Epidermal melanocyte (primary cell): ENCODE results near the gene PLEKHG3.
A peak's percentile ranks its signal among the peaks of the same experiment; 100 is the strongest.

Experiments used
- DNase-seq: peaks from one replicate; pipeline ENCODE4 v3.0.0; 2011; ENCODE audit warnings: low spot score; ENCODE audit not compliant: insufficient read length

The PLEKHG3 gene

DNA sequence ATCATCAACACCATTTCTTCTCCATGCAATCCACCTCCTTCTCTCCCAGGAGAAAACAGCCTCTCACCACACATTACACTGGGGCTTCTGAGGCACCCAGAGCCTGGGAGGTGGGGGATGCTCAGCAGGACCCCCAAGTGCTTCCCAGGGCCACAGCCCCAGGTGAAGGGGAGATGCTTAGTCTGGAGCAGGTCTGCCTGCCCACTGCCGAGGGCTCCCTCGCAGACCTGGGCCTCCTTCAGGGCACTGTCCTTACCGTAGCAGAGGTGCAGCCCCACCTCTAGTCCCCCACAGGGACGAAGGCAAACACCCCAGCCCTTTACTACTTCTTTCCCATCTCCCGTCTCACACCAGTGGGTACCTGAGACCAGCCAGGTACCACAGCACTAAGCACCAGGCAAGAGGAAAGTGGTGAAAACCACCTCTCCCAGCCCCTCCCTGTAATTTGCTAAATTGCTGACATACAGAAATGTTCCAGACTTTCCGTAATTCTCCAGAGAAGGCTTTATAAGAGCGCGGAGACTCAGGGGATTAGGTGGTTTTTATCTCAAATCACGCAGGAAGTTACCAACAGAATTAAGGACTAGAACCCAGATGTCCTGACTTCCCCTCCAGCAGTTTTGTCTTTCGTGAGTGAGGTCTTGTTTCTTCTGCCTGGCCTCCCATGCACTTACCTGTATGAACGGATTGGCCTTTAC, 59.0 kb downstream of the PLEKHG3 start:
- DNase-seq = no peak

DNA sequence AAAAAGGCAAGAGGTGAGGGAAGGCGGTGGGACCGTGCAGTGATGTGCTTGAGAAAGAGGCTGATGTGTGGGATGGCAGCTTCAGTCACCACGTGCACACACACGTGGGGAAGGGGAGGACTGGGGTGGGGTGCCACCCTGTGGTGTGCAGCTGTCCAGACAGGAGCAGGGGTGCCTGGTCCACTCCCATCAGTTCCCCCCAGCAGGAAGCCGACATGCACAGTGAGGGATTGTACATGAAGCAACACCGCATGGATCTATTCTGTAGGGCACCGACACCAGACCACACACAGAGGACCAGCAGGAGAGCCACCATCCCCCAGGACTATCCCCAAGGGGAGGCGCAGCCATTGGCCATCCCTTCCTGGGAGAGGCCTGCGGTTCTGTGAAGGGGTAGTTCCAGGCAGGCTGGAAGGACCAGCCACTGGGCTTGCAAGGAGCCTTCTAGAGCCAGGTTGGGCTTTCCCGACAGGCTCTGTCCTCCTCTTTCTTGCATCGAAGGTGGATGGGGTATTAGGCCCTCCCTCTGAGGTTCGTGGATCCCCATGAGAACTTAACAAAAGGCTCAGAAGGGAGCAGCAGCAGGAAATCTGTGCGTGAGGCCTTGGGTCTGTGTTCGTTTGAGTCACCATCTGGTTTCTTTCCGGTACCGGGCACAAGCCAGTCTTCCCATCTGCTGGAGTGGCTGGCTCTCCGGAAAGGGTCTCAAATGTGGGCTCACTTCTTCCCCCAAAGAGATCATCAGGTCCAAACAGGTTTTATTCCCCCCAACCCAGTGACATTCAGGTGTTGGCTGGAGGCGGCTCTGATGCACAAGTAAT, 59.8 kb downstream of the PLEKHG3 start:
- DNase-seq = no peak

DNA sequence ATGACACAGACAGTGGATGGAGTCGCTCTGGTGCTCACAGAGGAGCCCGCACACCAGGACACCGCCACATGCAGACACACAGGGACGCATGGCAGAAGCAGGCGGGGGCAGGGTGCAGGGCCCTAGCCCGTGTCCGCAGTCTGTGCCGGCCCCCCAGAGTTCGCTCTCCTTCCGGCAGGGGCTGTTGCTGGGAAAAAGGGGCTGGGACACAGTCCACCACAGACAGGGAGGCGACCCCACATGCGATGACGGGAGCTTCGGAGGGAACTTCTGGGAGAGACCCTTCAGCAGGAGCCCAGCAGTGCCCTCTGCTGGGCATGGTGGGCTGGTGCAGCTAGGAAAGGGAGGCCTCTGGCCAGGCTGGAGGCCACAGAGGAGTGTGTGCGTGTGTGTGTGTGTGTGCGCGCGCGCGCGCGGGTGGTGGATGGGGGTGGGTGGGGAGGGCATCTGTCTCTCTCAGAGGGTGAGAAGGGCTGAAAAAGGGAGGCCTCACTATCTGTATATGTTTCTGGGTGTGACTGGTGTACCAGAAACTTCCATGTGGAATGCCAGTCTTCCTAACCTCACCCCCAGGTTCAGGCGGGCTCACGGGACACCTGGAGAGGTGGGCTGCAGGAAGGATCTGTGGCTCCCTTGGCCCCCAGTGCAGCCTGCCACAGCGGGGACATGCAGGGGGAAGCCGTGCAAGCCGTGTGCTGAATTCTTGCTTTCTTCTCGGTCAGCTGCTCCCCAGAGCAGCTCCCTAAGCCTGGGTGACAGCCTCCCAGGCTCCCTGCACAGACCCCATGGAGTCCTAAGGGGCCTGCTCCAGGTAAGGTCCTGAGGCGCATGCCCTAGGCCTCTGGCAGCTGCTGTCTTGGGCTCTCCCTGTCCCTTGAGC, 60.7 kb downstream of the PLEKHG3 start:
- peak; percentile 83 for DNase-seq

DNA sequence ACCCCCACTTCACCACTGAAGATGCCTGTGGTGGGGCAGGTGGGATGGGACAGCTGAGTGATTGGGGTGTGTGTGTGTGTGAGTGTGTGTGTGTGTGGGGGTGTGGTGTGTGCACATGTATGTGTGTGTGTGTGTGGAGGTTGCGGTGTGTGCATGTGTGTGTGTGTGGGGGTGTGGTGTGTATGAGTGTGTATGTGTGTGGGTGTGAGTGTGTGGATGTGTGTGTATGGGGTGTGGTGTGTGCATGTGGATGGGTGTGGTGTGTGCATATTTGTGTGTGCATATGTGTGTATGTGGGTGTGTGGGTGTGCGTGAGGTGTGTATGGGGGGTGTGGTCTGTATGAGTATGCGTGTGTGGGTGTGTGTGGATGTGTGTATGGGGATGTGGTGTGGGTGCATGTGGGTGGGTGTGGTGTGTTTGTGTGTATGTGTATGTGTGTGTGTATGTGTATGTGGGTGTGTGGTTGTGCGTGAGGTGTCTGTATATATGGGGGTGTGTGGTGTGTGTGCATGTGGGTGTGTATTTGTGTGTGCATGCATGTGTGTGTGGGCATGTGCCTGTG, 61.6 kb downstream of the PLEKHG3 start:
- DNase-seq = no peak

DNA sequence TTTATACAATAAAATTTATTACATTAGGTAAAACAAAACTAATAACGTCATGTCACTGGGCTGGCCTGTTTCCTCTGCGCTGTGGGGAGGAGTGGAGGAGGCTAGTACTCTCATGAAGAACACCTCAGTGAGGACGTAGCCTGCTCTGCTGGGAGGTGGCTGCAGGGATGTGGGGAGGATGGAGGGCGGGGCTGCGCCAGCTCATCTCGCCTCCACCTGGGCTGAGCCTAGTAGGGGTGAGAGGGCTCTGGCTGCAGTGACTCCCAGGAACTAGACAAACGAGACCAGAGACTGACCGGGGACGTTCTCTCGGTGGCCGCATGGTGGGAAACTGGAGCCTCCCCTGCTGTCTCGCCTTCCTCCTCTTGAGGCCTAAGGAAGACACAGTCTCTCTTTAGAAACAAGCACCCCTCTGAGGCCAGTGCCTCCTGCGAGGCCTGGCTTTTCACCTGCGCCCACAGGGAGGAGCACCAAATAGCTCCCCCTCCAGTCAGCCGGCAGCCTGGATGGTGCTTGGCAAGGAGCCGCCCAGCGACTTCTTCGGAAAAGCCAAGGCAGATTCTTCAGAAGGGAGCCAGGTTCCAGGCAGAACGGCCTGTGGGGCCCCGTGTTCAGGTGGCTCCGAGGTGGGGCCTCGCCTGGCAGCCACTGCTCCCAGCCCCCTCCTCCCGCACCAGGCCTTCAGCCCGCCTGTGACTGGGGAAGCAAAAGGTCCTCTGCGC, 62.4 kb downstream of the PLEKHG3 start:
- DNase-seq = no peak

DNA sequence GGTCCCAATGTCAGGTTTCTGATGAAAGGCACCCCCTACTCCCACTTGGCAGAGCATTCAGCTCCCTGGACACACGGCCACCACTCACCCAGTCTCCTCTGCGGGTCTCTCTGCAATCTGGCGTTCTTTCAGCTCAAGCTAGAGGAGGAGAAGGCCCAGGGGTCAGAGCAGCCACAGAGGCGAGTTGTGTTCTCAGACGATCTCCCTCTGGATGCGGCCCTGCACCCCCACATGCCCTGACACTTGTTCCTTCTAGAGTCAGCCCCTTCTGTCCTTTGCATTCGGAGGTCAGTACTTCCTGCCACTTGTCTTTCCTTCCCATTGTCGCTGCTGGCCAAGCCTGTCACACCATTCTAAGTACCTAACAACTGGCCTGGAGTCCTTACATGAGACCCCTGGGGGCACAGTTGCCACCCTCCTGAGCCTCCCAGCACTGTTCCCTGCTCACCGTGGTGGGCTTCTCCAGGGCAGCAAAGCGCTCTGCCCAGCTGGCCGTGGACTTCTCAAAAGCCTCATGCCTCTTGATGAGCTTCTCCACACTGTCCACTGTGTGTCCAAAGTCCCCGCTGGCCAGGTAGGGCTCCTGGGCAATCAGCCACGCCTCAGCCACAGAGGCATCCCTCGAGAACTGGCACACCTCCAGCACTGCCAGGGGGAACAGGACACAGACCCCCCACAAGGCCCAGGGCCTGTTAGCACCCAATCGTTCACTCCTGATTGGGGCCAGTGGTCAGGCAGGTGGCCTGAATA, 63.2 kb downstream of the PLEKHG3 start:
- DNase-seq = no peak

DNA sequence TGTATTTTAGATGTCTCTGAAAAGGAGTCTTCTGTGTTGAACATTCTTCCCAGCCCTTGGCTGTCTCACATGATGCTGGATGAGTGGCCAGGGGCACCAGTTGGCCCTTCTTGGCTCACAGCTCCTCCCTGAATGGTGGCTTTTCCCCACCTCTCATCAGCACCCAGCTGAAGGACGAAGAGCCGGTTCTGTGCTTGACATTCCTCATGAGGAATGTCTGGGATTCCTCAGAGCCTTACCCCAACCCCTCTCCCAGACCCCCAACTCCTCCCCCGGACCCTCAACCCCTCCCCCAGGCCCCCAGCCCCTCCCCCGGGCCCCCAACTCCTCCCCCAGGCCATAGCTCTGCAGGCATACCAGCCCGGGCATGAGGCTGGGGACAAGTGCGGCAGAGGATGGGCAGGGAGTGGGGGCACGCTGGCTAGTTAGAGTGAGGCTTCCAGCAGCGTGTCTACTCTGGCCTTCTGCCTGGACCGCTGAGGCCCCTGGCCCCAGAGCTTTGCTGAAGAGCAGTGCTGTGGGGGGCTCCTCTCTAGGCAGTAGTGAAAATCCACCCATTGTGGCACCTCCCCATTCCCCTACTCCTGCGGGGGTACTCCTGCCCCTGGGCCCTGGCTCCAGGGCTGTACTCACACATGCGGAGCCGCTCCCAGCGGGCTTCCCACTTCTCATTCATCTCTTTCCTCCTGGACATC, 64.3 kb downstream of the PLEKHG3 start:
- DNase-seq = no peak

DNA sequence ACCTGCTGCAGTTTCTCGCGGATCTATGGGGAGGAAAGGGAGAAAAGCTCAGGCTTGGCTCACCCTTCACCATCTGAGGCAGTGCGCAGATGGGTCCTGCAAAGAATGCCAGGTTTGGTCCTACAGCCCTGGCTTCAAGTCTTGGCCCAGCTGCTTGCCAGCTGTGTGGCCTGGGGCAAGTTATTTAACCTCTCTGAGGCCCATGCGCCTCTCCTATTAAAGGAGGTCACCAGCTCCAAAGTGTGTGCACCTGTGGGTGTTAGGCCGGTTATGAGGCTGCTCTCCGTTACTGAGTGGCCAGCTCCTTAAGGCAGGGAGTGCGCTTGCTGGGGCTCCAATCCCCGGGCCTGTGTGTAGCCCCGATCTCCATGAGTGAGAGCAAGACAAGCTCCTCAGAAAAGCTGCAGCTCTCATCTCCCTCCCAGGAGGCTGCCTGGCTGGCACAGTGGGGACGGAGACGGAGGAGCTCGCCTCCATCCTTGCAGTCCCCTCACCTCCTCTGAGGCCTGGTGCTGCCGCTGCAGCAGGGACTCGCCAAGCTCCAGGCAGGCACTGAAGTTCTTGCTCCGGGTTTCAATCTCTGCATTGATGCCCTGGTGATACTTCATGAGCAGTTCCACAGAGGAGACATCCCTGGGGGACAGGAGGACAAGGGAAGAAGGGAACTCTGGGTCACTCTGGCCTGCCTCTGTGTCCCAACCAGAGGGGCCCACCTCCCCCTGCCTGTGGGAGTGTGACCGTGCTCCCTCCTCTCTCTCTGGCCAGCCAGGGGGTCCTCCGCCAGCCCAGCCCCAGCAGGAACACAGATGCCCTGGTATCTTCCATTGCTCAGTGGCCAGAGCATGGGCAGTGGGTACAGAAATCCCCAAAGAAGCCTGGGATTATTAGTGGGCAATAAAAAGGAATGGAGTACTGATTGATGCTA, 65.1 kb downstream of the PLEKHG3 start:
- no peak for DNase-seq

DNA sequence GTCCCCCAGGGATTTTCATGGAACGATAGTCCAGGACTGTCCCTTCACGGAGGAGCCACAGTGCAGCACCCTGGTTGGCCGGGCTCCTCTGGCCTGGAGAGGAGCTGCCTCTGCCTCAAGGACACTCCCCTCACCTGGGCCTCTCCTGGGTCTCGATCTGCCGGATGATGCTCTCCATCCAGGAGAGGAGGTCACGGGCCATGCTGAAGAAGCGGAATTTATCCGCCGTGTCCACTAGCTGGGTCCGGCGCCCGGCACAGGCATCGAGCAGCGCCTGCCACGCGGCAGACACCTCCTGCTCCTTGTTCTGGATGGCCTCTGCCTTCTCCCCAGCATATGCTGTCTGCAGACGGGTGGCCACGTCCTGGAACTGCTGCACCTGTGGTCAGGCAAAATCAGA, 66.5 kb downstream of the PLEKHG3 start:
- DNase-seq = no peak

DNA sequence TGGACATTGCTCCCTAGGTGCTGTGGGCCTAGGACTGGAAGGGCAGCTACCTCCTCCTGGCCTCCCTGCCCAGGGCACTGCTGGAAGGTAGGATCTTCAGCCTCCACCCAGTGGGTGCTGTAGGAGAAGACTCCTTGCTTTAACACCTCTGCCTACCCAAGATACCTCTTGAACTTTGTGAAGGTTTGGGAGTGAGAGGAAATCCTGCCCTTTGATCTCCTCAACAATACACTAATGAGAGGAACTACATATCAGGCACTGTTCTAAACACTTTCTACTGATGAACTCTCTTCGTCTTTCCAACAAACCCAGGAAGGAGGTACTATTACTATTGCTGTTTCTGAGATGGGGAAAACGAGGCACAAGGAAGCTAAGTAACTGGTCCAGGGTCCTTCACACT, 66.9 kb downstream of the PLEKHG3 start:
- DNase-seq = no peak

DNA sequence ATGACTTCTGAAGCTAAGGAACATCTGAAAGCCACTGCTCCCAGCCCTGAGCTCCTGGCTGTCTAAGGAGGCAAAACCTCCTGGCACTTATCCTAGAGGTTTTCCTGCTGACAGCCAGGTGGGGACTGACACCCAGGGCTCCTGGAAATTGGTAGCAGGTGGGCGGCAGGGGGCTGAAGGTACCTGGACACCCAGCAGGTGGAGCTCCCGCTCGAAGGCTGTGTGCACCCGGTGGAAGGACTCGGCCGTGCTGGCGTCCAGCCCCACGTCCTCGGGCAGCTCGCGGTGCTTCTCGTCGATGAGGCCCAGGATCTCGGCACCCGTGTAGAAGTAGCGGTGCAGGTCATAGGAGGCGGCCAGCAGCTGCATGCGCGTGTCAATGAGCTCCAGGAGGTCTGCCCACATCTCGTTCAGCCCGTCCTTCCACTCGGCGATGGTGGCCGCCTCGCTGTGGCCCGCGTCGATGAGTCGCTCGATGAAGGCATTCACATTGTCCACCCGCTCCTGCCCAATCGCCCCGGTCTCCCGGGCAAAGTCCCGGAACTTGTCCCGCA, 68.2 kb downstream of the PLEKHG3 start:
- no peak for DNase-seq

DNA sequence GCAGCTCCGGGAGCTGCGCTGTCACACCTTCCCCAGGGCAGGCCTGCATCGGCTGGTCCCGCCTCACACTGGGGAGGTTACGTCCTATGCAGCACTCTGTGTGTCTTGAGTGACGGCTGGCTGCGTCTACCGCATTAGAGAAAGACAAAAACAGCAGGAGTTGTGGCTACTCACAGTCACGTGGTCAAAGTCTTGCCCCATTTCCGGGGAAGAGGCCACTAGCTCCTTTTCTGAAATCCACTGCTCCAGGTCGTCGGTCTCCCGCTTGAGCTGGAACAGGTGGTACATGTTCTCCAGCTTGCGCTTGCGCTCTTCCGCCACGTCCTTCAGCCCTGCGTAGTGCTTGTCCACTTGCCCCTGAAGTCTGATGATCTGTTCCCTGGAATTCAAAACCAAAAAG, 68.8 kb downstream of the PLEKHG3 start:
- DNase-seq = no peak

DNA sequence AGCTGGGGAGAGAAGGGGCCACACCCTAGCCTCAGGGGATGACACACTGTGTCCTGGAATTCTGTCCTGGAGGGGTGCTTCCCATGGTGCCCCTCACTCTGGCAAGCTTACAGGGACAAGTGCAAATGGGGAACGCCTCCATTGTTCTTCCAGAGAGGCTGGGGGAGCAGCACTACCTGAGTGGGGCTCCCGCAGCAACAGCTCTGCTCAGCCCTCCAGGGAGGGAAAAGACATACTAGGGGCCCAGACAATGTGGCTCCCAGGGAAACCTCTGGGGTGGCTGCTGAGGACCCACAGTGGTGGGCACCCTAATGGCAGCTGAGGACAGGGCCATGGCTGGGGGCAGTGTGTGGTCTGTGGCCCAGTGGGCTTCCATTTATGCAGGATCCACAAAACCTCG, 69.4 kb downstream of the PLEKHG3 start:
- no peak for DNase-seq

DNA sequence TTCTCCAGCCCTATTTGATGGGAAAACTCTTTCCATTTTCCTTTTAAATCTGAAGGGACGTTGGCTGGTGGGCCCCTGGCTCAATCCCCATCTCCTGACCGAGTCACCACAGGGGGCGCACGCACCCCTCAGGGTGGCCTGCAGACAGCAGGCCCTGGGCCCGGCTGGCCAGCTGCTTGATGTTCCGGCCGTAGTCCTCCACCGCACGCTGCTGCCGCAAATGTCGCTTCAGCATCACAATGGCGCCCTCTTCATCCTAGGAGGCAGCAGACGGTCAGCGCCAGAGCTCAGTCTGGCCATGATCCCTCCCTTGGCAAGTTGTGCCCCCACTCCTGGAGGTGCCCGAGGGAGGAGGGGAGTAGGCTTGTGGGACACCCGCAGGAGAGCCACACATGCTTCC, 70.0 kb downstream of the PLEKHG3 start:
- DNase-seq = no peak

DNA sequence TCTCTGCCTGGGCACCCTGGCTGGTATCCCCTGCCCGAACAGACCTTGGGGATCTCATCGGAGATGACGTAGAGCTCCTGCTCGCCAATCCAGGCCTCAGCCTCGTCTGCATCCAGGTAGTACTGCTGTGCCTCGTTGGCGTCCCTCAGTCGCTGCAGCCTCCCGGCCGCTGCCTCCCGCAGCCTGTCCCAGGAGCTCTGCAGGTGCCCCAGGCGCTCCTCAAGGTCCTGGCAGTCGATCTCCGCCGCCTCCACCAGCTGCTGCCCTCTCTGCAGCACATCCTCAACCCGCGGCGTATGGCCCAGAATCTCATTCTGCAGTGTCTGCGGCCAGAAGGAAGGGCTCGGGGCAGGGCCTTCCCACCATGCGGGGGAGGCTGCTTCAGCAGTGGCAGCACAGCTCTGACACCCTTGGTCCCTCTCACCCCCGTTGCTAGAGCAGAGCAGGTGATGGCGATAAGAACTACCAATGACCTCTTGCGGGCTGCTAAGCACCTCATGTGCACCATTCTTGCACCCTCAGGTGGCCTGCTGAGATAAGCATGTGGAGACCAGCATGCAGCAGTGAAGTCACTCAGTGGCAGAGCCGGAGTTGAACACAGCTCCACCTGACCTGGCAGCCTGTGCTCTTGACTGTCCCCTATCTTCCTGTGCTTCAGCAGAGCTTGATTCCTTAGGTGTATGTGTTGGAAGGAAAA, 71.0 kb downstream of the PLEKHG3 start:
- DNase-seq = no peak

DNA sequence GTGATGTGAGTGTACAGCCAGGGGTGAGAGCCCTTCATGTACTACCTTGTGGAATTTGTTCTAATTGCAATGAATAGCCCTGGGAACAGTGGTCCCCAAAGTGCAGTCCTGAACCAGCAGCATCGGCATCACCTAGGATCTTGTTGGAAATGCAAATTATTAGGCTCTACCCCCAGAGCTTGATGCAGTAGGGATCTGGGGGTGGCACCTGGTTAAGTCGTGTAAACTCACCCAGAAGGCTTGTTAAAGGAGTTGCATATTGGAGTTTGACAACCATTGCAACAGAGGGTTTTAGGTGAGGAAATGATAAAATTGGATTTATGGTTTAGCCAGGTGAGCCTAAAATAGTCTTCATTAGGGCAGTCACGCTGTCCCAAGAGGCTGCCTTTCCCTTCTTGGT, 73.2 kb downstream of the PLEKHG3 start:
- no peak for DNase-seq

DNA sequence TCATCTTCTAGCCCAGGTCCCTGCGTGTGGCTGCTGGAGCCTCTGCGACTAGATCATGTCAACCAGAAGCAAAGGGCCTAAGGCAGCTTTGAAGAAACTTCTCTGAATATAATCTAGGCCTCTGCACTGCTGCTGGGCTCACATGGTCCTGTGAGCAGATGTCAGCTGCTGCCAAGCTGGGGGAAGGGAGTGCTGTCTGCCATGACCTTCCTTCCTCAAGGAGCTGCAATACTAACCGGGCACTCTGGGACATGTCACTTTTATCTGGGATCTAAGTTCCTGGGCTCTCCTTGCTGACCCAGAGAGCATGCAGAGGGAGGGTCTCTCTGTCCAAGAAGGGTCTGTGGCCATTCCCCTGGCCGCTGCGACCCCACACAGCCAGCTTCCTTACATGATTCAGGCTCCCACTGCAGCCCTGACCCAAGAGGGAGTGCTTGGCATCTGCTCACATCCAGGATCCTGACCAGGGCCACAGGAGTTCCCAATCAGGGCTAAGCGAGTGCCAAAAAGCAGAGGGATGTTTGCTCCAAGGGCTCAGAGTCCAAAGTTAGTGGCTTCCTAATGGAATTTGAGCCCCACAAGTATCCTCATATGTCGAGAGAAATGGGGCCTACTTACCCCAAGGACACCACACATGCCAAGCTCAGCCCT, 74.0 kb downstream of the PLEKHG3 start:
- DNase-seq = peak; percentile 39
